ENCODE results near the gene HERC6. TPM values are rescaled to one million over a fixed set of nuclear protein-coding genes. Genes with fewer than 3 reads are reported as not detected.

The HERC6 gene
- total RNA-seq, 1 experiment from 2014 or later: 4.1 TPM

DNA sequence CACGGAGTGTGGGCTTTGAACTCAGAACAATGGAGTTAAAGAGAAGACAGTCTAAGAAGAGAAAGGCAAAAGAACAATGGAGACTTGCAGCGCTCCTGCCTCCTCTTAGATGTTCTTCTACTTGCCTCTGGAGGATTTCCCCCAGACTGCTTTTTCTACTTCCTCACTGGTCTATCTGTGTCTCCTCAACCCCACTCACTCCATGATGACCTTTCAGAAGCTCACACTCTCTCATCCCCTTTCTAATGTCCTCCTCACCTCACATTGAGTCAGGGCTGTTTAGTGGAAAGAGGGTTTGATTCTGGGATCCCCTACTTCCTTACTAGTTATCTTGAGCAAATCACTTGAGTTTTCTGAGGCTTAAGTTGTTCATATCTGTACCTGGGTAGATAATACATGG lies 12.2 kb upstream of the HERC6 start:
- no peak overlapping the region for H3K4me3 Mint-ChIP-seq
- H3K36me3 Mint-ChIP-seq: peaks cover 18% of the 10 kb centered on the region
- TF ChIP-seq, protein P1, sequence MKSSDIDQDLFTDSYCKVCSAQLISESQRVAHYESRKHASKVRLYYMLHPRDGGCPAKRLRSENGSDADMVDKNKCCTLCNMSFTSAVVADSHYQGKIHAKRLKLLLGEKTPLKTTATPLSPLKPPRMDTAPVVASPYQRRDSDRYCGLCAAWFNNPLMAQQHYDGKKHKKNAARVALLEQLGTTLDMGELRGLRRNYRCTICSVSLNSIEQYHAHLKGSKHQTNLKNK (CRISPR knock-in tag; IDR thresholded peaks at IDR 0.05): no peak
- TF ChIP-seq OVOL2 (CRISPR knock-in tag; IDR thresholded peaks at IDR 0.05; ENCODE audit: borderline replicate concordance): no peak
- TF ChIP-seq NFYB (CRISPR knock-in tag; conservative IDR thresholded peaks at IDR 0.05; ENCODE audit: low read depth): no peak
- TF ChIP-seq NFE2L1 (CRISPR knock-in tag; IDR thresholded peaks at IDR 0.05): no peak
- no peak for TF ChIP-seq TCF7 (CRISPR knock-in tag; IDR thresholded peaks at IDR 0.05; ENCODE audit: low read depth)
- TF ChIP-seq NR2C2 (CRISPR knock-in tag; IDR thresholded peaks at IDR 0.05): no peak
- TF ChIP-seq ZNF423 (CRISPR knock-in tag; IDR thresholded peaks at IDR 0.05): no peak
- TF ChIP-seq ZNF232 (CRISPR knock-in tag; IDR thresholded peaks at IDR 0.05): no peak
- TF ChIP-seq, protein P2, sequence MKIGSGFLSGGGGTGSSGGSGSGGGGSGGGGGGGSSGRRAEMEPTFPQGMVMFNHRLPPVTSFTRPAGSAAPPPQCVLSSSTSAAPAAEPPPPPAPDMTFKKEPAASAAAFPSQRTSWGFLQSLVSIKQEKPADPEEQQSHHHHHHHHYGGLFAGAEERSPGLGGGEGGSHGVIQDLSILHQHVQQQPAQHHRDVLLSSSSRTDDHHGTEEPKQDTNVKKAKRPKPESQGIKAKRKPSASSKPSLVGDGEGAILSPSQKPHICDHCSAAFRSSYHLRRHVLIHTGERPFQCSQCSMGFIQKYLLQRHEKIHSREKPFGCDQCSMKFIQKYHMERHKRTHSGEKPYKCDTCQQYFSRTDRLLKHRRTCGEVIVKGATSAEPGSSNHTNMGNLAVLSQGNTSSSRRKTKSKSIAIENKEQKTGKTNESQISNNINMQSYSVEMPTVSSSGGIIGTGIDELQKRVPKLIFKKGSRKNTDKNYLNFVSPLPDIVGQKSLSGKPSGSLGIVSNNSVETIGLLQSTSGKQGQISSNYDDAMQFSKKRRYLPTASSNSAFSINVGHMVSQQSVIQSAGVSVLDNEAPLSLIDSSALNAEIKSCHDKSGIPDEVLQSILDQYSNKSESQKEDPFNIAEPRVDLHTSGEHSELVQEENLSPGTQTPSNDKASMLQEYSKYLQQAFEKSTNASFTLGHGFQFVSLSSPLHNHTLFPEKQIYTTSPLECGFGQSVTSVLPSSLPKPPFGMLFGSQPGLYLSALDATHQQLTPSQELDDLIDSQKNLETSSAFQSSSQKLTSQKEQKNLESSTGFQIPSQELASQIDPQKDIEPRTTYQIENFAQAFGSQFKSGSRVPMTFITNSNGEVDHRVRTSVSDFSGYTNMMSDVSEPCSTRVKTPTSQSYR (CRISPR knock-in tag; IDR thresholded peaks at IDR 0.05): no peak
- ChIA-PET POLR2A (no interaction called here), CTCF (no interaction called here)
- DNase-seq (ENCODE audit: low spot score) (no peak), ATAC-seq (no peak)
- no peaks in the 10 kb centered on the region for H3K27me3 Mint-ChIP-seq (ENCODE audit: low read depth)
- peaks cover 32% of the 10 kb centered on the region for H3K9me3 Mint-ChIP-seq
- H3K4me1 Mint-ChIP-seq: peaks cover 13% of the 10 kb centered on the region
- no peak overlapping the region for H3K27ac Mint-ChIP-seq

DNA sequence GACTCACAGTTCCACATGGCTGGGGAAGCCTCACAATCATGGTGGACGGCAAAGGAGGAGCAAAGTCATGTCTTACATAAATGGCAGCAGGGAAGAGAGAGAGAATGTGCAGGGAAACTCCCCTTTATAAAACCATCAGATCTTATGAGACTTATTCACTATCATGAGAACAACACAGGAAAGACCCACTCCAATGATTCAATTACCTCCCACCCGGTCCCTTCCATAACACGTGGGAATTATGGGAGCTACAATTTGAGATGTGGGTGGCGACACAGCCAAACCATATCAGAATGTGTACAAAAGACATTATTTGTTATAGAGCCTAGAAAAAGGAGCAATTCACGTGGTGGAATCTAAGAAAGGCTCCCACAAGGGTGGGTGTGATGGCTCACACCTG lies 10.8 kb upstream of the HERC6 start:
- 0 out of 2 replicates have a peak, but pooled peaks cover 4% of the 10 kb centered on the region for H3K4me1 Mint-ChIP-seq
- no peaks in the 10 kb centered on the region for H3K27me3 Mint-ChIP-seq (ENCODE audit: low read depth)
- no peak for DNase-seq (ENCODE audit: low spot score)
- H3K4me3 Mint-ChIP-seq: no peak overlapping the region
- ChIA-PET POLR2A (no interaction called here), CTCF (no interaction called here)
- ATAC-seq: no peak
- H3K9me3 Mint-ChIP-seq: peaks cover 21% of the 10 kb centered on the region
- peaks cover 15% of the 10 kb centered on the region for H3K36me3 Mint-ChIP-seq
- H3K27ac Mint-ChIP-seq: no peak overlapping the region
- TF ChIP-seq TEAD1 (CRISPR knock-in tag; IDR thresholded peaks at IDR 0.05) (no peak), ZNF232 (CRISPR knock-in tag; IDR thresholded peaks at IDR 0.05) (no peak), PRRX2 (CRISPR knock-in tag; IDR thresholded peaks at IDR 0.05) (no peak), GTF2I (CRISPR knock-in tag; conservative IDR thresholded peaks at IDR 0.05) (no peak), KAT7 (CRISPR knock-in tag; IDR thresholded peaks at IDR 0.05; ENCODE audit: borderline replicate concordance) (no peak), ZNF121 (CRISPR knock-in tag; IDR thresholded peaks at IDR 0.05) (no peak), FOXJ3 (CRISPR knock-in tag; IDR thresholded peaks at IDR 0.05; ENCODE audit: borderline replicate concordance) (no peak)
- TF ChIP-seq, protein P3, sequence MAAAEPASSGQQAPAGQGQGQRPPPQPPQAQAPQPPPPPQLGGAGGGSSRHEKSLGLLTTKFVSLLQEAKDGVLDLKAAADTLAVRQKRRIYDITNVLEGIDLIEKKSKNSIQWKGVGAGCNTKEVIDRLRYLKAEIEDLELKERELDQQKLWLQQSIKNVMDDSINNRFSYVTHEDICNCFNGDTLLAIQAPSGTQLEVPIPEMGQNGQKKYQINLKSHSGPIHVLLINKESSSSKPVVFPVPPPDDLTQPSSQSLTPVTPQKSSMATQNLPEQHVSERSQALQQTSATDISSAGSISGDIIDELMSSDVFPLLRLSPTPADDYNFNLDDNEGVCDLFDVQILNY (CRISPR knock-in tag; IDR thresholded peaks at IDR 0.05): no peak
- TF ChIP-seq, protein P4, sequence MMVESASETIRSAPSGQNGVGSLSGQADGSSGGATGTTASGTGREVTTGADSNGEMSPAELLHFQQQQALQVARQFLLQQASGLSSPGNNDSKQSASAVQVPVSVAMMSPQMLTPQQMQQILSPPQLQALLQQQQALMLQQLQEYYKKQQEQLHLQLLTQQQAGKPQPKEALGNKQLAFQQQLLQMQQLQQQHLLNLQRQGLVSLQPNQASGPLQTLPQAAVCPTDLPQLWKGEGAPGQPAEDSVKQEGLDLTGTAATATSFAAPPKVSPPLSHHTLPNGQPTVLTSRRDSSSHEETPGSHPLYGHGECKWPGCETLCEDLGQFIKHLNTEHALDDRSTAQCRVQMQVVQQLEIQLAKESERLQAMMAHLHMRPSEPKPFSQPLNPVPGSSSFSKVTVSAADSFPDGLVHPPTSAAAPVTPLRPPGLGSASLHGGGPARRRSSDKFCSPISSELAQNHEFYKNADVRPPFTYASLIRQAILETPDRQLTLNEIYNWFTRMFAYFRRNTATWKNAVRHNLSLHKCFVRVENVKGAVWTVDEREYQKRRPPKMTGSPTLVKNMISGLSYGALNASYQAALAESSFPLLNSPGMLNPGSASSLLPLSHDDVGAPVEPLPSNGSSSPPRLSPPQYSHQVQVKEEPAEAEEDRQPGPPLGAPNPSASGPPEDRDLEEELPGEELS (CRISPR knock-in tag; IDR thresholded peaks at IDR 0.05): no peak
- TF ChIP-seq, protein P5, sequence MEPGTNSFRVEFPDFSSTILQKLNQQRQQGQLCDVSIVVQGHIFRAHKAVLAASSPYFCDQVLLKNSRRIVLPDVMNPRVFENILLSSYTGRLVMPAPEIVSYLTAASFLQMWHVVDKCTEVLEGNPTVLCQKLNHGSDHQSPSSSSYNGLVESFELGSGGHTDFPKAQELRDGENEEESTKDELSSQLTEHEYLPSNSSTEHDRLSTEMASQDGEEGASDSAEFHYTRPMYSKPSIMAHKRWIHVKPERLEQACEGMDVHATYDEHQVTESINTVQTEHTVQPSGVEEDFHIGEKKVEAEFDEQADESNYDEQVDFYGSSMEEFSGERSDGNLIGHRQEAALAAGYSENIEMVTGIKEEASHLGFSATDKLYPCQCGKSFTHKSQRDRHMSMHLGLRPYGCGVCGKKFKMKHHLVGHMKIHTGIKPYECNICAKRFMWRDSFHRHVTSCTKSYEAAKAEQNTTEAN (CRISPR knock-in tag; IDR thresholded peaks at IDR 0.05): no peak
- TF ChIP-seq, protein P6, sequence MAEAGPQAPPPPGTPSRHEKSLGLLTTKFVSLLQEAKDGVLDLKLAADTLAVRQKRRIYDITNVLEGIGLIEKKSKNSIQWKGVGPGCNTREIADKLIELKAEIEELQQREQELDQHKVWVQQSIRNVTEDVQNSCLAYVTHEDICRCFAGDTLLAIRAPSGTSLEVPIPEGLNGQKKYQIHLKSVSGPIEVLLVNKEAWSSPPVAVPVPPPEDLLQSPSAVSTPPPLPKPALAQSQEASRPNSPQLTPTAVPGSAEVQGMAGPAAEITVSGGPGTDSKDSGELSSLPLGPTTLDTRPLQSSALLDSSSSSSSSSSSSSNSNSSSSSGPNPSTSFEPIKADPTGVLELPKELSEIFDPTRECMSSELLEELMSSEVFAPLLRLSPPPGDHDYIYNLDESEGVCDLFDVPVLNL (CRISPR knock-in tag; IDR thresholded peaks at IDR 0.05; ENCODE audit: borderline replicate concordance, low read depth): no peak
- TF ChIP-seq, protein P7, sequence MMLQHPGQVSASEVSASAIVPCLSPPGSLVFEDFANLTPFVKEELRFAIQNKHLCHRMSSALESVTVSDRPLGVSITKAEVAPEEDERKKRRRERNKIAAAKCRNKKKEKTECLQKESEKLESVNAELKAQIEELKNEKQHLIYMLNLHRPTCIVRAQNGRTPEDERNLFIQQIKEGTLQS (CRISPR knock-in tag; conservative IDR thresholded peaks at IDR 0.05): no peak
- TF ChIP-seq, protein P8, sequence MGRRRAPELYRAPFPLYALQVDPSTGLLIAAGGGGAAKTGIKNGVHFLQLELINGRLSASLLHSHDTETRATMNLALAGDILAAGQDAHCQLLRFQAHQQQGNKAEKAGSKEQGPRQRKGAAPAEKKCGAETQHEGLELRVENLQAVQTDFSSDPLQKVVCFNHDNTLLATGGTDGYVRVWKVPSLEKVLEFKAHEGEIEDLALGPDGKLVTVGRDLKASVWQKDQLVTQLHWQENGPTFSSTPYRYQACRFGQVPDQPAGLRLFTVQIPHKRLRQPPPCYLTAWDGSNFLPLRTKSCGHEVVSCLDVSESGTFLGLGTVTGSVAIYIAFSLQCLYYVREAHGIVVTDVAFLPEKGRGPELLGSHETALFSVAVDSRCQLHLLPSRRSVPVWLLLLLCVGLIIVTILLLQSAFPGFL (CRISPR knock-in tag; IDR thresholded peaks at IDR 0.05; ENCODE audit: borderline replicate concordance): no peak
- TF ChIP-seq, protein P9, sequence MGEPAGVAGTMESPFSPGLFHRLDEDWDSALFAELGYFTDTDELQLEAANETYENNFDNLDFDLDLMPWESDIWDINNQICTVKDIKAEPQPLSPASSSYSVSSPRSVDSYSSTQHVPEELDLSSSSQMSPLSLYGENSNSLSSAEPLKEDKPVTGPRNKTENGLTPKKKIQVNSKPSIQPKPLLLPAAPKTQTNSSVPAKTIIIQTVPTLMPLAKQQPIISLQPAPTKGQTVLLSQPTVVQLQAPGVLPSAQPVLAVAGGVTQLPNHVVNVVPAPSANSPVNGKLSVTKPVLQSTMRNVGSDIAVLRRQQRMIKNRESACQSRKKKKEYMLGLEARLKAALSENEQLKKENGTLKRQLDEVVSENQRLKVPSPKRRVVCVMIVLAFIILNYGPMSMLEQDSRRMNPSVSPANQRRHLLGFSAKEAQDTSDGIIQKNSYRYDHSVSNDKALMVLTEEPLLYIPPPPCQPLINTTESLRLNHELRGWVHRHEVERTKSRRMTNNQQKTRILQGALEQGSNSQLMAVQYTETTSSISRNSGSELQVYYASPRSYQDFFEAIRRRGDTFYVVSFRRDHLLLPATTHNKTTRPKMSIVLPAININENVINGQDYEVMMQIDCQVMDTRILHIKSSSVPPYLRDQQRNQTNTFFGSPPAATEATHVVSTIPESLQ (CRISPR knock-in tag; IDR thresholded peaks at IDR 0.05): no peak
